Stimulated activated naive B cell treated with anti-CD40 and anti-IgM and Interleukin-4, amounts not matched to agents 10 μg/mL and 1 μg/mL and 100 μg/mL, for 72 hours (primary cell): Measurements from ENCODE around the gene MFAP3L.
"Not testable (repeated sequence)": the region's sequence is repeated elsewhere in the genome, so short reads cannot be mapped to it uniquely, and the experiment has no call there.

Source experiments
- ATAC-seq, 2 donors: fragments of 150-1000 bp; cut with Tn5 transposase; replicated peaks; 2 replicates each; pipeline ENCODE4 v1.10.0; 2021; ENCODE audit warnings: moderate library complexity in 1 of 2
- DNase-seq: peaks from one replicate; pipeline ENCODE4 v3.0.0; 2021
- H3K27ac Mint-ChIP-seq: one replicate; pipeline ENCODE4 v1.8.0; 2022; ENCODE audit warnings: mild to moderate bottlenecking, mixed read lengths
- H3K27me3 Mint-ChIP-seq, 2 donors: one replicate each; pipeline ENCODE4 v1.8.0; 2022; ENCODE audit warnings: mixed read lengths in 2 of 2
- H3K36me3 Mint-ChIP-seq, 2 donors: one replicate each; pipeline ENCODE4 v1.8.0; 2022; ENCODE audit warnings: mixed read lengths in 2 of 2, mild to moderate bottlenecking in 1 of 2
- H3K4me1 Mint-ChIP-seq, 2 donors: one replicate each; pipeline ENCODE4 v1.8.0; 2022; ENCODE audit warnings: mixed read lengths in 2 of 2, mild to moderate bottlenecking in 1 of 2
- H3K4me3 Mint-ChIP-seq, 2 donors: one replicate each; pipeline ENCODE4 v1.8.0; 2022; ENCODE audit warnings: mild to moderate bottlenecking in 2 of 2, mixed read lengths in 2 of 2, moderate library complexity in 1 of 2
- H3K9me3 Mint-ChIP-seq, 2 donors: one replicate each; pipeline ENCODE4 v1.8.0; 2022; ENCODE audit warnings: mixed read lengths in 2 of 2, mild to moderate bottlenecking in 1 of 2

The MFAP3L gene

GRCh38 chr4:169956091-169956843, 69.9 kb downstream of the MFAP3L start:
- Mint-ChIP-seq H3K27me3 (no peaks in the 10 kb centered on the region), H3K27ac (no peak overlapping the region), H3K4me1 (peaks cover 11 to 21% of the 10 kb centered on the region in 2 donors), H3K9me3 (no peaks in the 10 kb centered on the region), H3K4me3 (no peak overlapping the region), H3K36me3 (no peaks in the 10 kb centered on the region)
- DNase-seq (no peak), ATAC-seq (no peak)

DNA sequence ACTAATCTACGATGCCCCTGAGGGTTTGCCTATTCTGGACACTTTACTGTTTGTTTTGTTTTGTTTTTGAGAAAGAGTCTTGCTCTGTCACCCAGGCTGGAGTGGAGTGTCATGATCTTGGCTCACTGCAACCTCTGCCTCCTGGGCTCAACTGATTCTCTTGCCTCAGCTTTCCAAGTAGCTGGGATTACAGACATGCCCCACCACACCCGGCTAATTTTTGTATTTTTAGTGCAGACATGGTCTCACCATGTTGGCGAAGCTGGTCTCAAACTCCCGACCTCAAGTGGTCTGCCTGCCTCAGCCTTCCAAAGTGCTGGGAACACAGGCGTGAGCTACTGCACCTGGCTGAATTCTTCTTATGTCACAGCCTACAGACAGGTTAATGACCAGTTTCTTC, 70.7 kb downstream of the MFAP3L start:
- Mint-ChIP-seq H3K9me3 (no peaks in the 10 kb centered on the region), H3K36me3 (no peaks in the 10 kb centered on the region), H3K4me1 (peaks cover 11 to 21% of the 10 kb centered on the region in 2 donors), H3K4me3 (no peak overlapping the region), H3K27ac (no peak overlapping the region), H3K27me3 (no peaks in the 10 kb centered on the region)
- ATAC-seq (no peak), DNase-seq (no peak)

- H3K9me3 Mint-ChIP-seq: no peaks in the 10 kb centered on the region
- H3K27me3 Mint-ChIP-seq: peaks cover 6 to 16% of the 10 kb centered on the region in 2 donors
- peak overlapping the region; percentile 49 for H3K27ac Mint-ChIP-seq
- no peaks in the 10 kb centered on the region for H3K36me3 Mint-ChIP-seq
- peak; percentile 11 for DNase-seq
- peaks cover 17 to 21% of the 10 kb centered on the region in 2 donors for H3K4me1 Mint-ChIP-seq
- peak overlapping the region; percentile 15 to 57 for H3K4me3 Mint-ChIP-seq
- peak; percentile 89 to 94 for ATAC-seq
Observed at GRCh38 chr4:169952236-169953002, 73.8 kb downstream of the MFAP3L start.

DNA sequence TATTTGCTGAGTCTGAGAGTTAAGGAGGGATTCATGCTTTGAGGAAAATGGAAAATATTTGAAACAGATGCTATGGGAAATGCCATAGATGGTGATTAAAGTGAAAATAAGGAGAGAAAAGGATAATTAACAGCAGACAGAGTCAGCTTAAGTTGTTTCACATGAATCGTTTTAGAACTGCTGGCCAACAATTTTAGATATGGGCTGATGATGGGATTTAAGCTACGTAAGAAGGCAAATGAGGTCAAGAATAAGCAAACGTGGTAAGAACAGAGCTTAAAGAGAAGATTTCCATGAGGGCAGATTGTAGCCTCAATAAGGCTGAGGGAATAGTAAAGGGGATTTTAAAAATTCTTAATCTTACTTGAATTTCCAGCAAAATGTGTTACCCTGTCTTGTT, 77.9 kb downstream of the MFAP3L start:
- Mint-ChIP-seq H3K27me3 (peaks cover 6 to 16% of the 10 kb centered on the region in 2 donors), H3K36me3 (no peaks in the 10 kb centered on the region), H3K27ac (no peak overlapping the region), H3K9me3 (no peaks in the 10 kb centered on the region), H3K4me1 (peaks cover 15 to 16% of the 10 kb centered on the region in 2 donors), H3K4me3 (no peak overlapping the region)
- DNase-seq: no peak
- no peak for ATAC-seq

DNA sequence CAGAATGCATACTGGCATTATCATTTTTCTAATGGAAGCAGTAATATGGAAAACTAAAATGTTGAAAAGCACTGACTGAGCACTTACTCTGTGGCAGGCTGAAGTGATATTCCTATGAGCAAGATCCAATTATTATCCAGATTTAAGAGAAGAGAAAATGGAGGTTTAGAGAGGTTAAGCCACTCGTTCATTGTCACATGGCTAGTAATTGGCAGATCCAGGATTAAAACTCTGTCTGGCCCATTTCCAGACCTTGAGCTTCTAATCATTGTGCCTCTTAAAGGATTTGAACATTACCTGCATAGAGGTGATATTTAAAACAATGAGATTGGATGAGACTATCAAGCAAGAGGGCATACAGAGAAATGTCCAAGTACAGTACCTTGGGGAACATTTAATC, 80.6 kb downstream of the MFAP3L start:
- DNase-seq (no peak), ATAC-seq (no peak)
- Mint-ChIP-seq H3K4me1 (peaks cover 5 to 14% of the 10 kb centered on the region in 2 donors), H3K36me3 (no peaks in the 10 kb centered on the region), H3K27ac (no peak overlapping the region), H3K27me3 (peaks cover 6 to 16% of the 10 kb centered on the region in 2 donors), H3K9me3 (peaks cover 0 to 2% of the 10 kb centered on the region in 2 donors), H3K4me3 (no peak overlapping the region)

DNA sequence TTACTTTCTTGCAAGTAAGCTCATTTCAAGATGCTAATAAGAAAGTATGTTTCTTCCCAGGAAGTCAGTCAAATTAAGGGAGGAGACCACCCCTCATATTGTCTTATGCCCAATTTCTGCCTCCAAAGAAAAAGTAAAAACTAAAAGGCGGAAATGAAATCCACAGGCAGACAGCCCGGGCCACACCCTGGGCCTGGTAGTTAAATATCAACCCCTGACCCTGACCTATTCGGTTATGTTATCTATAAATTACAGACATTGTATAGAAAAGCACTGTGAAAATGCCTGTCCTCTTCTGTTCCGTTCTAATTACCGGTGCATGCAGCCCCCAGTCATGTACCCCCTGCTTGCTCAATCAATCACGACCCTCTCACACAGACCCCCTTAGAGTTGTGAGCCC, 82.6 kb downstream of the MFAP3L start:
- not testable (repeated sequence) for ATAC-seq, H3K27me3 Mint-ChIP-seq, H3K9me3 Mint-ChIP-seq, H3K27ac Mint-ChIP-seq, DNase-seq, H3K36me3 Mint-ChIP-seq, H3K4me3 Mint-ChIP-seq
- H3K4me1 Mint-ChIP-seq: peaks cover 1 to 14% of the 10 kb centered on the region in 2 donors

- H3K36me3 Mint-ChIP-seq: no peaks in the 10 kb centered on the region
- H3K9me3 Mint-ChIP-seq: peaks cover 0 to 8% of the 10 kb centered on the region in 2 donors
- no peaks in the 10 kb centered on the region for H3K27me3 Mint-ChIP-seq
- no peak for DNase-seq
- no peak overlapping the region for H3K4me3 Mint-ChIP-seq
- H3K27ac Mint-ChIP-seq: no peak overlapping the region
- H3K4me1 Mint-ChIP-seq: peaks cover 0 to 14% of the 10 kb centered on the region in 2 donors
- ATAC-seq: no peak
Observed at GRCh38 chr4:169941141-169941540, 85.1 kb downstream of the MFAP3L start.

DNA sequence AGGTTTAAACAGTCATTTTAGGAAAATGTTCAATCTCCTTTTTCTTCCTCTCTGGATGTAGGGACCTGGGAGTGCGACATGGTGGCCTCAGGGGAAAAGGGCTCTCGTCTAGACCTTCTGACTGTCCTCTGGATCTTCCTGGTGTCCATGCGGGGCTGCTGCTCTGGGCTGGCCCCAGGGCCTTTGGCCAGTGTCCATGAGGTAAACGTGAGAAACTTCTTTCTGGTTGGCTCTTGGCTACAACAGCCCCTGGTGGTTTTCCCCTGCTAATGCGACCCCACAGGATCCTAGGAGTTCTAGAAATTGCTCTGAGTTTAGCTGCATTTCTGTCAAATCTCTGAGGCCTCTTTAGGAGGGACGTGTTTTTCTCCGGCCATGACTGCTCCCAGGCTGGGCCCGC, 85.7 kb downstream of the MFAP3L start:
- H3K27ac Mint-ChIP-seq: no peak overlapping the region
- peaks cover 0 to 14% of the 10 kb centered on the region in 2 donors for H3K4me1 Mint-ChIP-seq
- H3K36me3 Mint-ChIP-seq: no peaks in the 10 kb centered on the region
- no peak for ATAC-seq
- no peak overlapping the region for H3K4me3 Mint-ChIP-seq
- H3K27me3 Mint-ChIP-seq: no peaks in the 10 kb centered on the region
- peaks cover 0 to 8% of the 10 kb centered on the region in 2 donors for H3K9me3 Mint-ChIP-seq
- DNase-seq: no peak
